Vagina (tissue), 2 donors: Measurements from ENCODE around the gene TFG. TPM values are rescaled to one million over a fixed set of nuclear protein-coding genes. Genes with fewer than 3 reads are reported as not detected.

Experiments
- DNase-seq, 2 donors: peaks; one replicate each; pipeline ENCODE4 v3.0.0-alpha.2; 2017; ENCODE audit errors: extremely low spot score in 2 of 2
- H3K27ac ChIP-seq: fragments of 200-600 bp; sonication (generic); one replicate; pipeline ENCODE4 v1.5.1; 2019
- H3K27me3 ChIP-seq: fragments of 200-600 bp; sonication (generic); one replicate; pipeline ENCODE4 v1.5.1; 2019
- H3K36me3 ChIP-seq, 2 donors: fragments of 200-600 bp; sonication (generic); one replicate each; pipeline ENCODE4 v1.5.1; 2017 to 2019
- H3K4me1 ChIP-seq: fragments of 200-600 bp; sonication (generic); one replicate; pipeline ENCODE4 v1.5.1; 2019
- H3K4me3 ChIP-seq, 2 donors: fragments of 200-600 bp; sonication (generic); 1 replicate in 1 of 2; 2 replicates in 1 of 2; pipeline ENCODE4 v1.5.1; 2016 to 2019
- H3K9me3 ChIP-seq: fragments of 200-600 bp; sonication (generic); one replicate; pipeline ENCODE4 v1.5.1; 2019
- POLR2A ChIP-seq, 2 donors: fragments of 450-650 bp; IDR thresholded peaks; one replicate each; pipeline ENCODE4 v1.6.1; 2017; ENCODE audit warnings: antibody characterized with exemption in 2 of 2, mild to moderate bottlenecking in 2 of 2, moderate library complexity in 2 of 2
- POLR2AphosphoS5 ChIP-seq, 2 donors: sonication (generic); formaldehyde crosslinking; IDR thresholded peaks; one replicate each; pipeline ENCODE4 v1.9.0; 2017; ENCODE audit warnings: antibody characterized with exemption in 2 of 2, mild to moderate bottlenecking in 2 of 2, low read depth in 1 of 2; ENCODE audit not compliant: insufficient read depth in 1 of 2
- intact Hi-C: fragments of 100-400 bp; cut with DNase I; formaldehyde crosslinking; loops from one replicate; pipeline ENCODE4 v1.15.1; 2023
- total RNA-seq: library from RNA; depleted of rRNA; stranded (reverse); fragments of >200 nt; gene quantifications from one replicate; pipeline ENCODE4 v1.2.3, GENCODE V29; 2016
- TF ChIP-seq, protein P1 (sequence below), 3 experiments: fragments of 450-650 bp in 2 of 3; fragments of 200-600 bp in 1 of 3; sonication (generic) in 1 of 3; IDR thresholded peaks; one replicate each; pipeline ENCODE4 v1.5.1; 2017 to 2019; ENCODE audit warnings: antibody characterized with exemption in 3 of 3, mild to moderate bottlenecking in 2 of 3, moderate library complexity in 2 of 3

The TFG gene
- total RNA-seq, 1 donor from 2014 or later: 64.3 TPM

- no peak for DNase-seq
- no peaks in the 10 kb centered on the region for H3K9me3 ChIP-seq
- H3K36me3 ChIP-seq: no peaks in the 10 kb centered on the region
- H3K4me3 ChIP-seq: no peak overlapping the region
- no peak overlapping the region for H3K27ac ChIP-seq
- no peak for TF ChIP-seq POLR2AphosphoS5 (IDR thresholded peaks at IDR 0.05; ENCODE audit: insufficient read depth in 1 of 2, low read depth in 1 of 2)
- no peak for TF ChIP-seq POLR2A (IDR thresholded peaks at IDR 0.05)
- intact Hi-C loops: no loop called here
- H3K4me1 ChIP-seq: no peaks in the 10 kb centered on the region
- no peaks in the 10 kb centered on the region for H3K27me3 ChIP-seq
These were observed 13.6 kb upstream of the TFG start for GRCh38 chr3:100695696-100696095.

DNA sequence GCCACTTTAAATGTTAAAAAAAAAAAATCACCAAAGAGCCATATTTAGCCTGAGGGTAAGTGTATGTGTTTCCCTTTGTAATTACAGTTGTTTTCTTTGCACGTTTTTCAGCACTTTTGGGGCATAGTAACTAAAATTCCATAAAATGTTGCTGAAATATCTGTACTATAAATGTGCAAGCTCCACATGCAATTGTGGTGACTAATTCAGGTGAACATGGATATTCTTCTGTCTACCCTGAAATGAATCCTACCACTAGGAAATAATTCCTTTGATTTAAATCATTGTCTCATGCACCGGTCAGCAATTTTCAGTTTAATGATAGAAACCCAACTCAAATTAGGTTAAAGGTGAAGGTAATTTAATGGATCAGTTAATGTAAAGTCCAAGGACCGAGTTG lies 13.1 kb upstream of the TFG start:
- intact Hi-C loops: no loop called here
- H3K9me3 ChIP-seq: no peaks in the 10 kb centered on the region
- H3K27me3 ChIP-seq: no peaks in the 10 kb centered on the region

GRCh38 chr3:100697172-100697571 lies 12.1 kb upstream of the TFG start:
- Histone ChIP-seq H3K36me3 (no peaks in the 10 kb centered on the region), H3K27ac (no peak overlapping the region), H3K9me3 (no peaks in the 10 kb centered on the region), H3K27me3 (no peaks in the 10 kb centered on the region), H3K4me3 (no peak overlapping the region), H3K4me1 (no peaks in the 10 kb centered on the region)
- intact Hi-C loops: no loop called here
- no peak for DNase-seq
- TF ChIP-seq, protein P1, sequence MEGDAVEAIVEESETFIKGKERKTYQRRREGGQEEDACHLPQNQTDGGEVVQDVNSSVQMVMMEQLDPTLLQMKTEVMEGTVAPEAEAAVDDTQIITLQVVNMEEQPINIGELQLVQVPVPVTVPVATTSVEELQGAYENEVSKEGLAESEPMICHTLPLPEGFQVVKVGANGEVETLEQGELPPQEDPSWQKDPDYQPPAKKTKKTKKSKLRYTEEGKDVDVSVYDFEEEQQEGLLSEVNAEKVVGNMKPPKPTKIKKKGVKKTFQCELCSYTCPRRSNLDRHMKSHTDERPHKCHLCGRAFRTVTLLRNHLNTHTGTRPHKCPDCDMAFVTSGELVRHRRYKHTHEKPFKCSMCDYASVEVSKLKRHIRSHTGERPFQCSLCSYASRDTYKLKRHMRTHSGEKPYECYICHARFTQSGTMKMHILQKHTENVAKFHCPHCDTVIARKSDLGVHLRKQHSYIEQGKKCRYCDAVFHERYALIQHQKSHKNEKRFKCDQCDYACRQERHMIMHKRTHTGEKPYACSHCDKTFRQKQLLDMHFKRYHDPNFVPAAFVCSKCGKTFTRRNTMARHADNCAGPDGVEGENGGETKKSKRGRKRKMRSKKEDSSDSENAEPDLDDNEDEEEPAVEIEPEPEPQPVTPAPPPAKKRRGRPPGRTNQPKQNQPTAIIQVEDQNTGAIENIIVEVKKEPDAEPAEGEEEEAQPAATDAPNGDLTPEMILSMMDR (IDR thresholded peaks at IDR 0.05): no peak
- TF ChIP-seq POLR2A (IDR thresholded peaks at IDR 0.05) (no peak), POLR2AphosphoS5 (IDR thresholded peaks at IDR 0.05; ENCODE audit: insufficient read depth in 1 of 2, low read depth in 1 of 2) (no peak)

More for the DNA sequence above, 13.1 kb upstream of the TFG start:
- Histone ChIP-seq H3K27ac (no peak overlapping the region), H3K4me3 (no peak overlapping the region), H3K36me3 (no peaks in the 10 kb centered on the region), H3K4me1 (no peaks in the 10 kb centered on the region)
- TF ChIP-seq, protein P1 (IDR thresholded peaks at IDR 0.05): no peak
- DNase-seq: no peak

DNA sequence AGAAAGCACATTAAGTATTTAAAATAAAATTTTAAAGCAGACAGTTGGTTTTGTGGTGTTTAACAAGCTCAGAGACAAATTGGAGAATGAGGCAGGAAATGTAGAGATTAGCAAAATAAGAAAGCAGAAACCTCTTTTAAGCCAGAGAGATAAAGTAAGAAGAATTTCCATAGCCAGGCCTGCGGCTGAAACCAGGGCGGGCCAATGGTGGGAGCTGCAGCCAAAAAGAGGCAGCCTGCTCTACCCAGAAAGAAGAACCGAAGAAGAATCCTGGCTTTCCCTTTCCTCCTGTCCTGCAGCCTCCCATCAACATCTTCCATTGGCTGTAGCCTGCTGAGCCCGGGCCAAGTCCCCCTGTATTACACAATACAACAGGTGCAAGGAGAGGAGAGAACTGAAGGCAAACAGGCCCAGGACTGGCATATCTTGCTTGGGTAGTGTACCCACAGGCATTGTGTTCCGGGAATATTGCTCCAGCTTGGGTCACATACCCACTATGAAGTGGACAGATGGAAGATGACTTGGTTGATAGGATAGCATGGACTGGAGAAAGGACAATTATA lies 11.5 kb upstream of the TFG start:
- Histone ChIP-seq H3K4me1 (no peaks in the 10 kb centered on the region), H3K27me3 (no peaks in the 10 kb centered on the region), H3K9me3 (no peaks in the 10 kb centered on the region), H3K27ac (no peak overlapping the region), H3K36me3 (no peaks in the 10 kb centered on the region), H3K4me3 (no peak overlapping the region)
- DNase-seq: no peak
- intact Hi-C loops: no loop called here
- TF ChIP-seq, protein P1 (IDR thresholded peaks at IDR 0.05): no peak
- TF ChIP-seq POLR2A (IDR thresholded peaks at IDR 0.05): no peak

GRCh38 chr3:100698736-100699135 lies 10.6 kb upstream of the TFG start:
- DNase-seq: no peak
- Histone ChIP-seq H3K4me3 (no peak overlapping the region), H3K27me3 (no peaks in the 10 kb centered on the region), H3K27ac (no peak overlapping the region), H3K9me3 (no peaks in the 10 kb centered on the region), H3K4me1 (no peaks in the 10 kb centered on the region), H3K36me3 (no peaks in the 10 kb centered on the region)
- intact Hi-C loops: no loop called here
- TF ChIP-seq, protein P1 (IDR thresholded peaks at IDR 0.05): no peak
- TF ChIP-seq POLR2AphosphoS5 (IDR thresholded peaks at IDR 0.05; ENCODE audit: insufficient read depth in 1 of 2, low read depth in 1 of 2) (no peak), POLR2A (IDR thresholded peaks at IDR 0.05) (no peak)
